Measurements from ENCODE around the gene ACOX3.

ACOX3 gene

DNA sequence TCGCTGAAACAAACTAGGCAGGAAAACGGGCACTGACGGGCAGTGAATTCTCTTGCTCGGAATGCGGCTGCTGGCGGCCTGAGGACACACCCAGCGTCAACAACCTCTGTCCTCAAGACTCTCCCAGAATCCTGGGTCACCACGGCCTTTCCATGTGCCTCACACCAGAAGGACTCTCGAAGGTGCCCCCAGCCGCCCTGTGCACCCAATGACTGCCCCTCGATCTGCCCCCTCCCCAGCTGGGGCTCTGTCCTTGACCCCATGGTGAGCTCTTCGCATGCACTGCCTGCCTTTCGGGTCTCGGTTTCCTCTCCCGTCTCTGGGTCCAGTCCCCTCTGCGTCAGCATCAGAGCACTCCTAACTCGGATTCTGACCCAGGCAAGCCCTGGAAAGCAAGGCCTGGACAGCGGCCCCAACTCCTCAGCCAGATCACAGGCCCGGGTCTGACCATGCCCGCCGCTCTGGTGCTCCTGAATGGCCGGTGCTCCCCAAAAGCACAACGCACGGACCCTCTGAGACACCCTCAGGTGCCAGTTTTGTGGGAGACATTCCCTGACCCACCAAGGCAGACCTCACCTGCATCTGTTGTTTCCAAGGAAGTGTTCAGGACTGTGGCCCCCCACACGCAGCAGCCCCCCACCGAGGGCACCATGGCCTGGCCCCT lies 56.0 kb downstream of the ACOX3 start:
- no peaks in the 10 kb centered on the region for H3K4me1 ChIP-seq
- H3K36me3 ChIP-seq = no peaks in the 10 kb centered on the region
- H3K4me3 ChIP-seq (ENCODE audit: low read depth, low read length) = no peak overlapping the region
- no peak for DNase-seq
- no peaks in the 10 kb centered on the region for H3K27me3 ChIP-seq
- no peaks in the 10 kb centered on the region for H3K9me3 ChIP-seq
- TF ChIP-seq, protein P1, sequence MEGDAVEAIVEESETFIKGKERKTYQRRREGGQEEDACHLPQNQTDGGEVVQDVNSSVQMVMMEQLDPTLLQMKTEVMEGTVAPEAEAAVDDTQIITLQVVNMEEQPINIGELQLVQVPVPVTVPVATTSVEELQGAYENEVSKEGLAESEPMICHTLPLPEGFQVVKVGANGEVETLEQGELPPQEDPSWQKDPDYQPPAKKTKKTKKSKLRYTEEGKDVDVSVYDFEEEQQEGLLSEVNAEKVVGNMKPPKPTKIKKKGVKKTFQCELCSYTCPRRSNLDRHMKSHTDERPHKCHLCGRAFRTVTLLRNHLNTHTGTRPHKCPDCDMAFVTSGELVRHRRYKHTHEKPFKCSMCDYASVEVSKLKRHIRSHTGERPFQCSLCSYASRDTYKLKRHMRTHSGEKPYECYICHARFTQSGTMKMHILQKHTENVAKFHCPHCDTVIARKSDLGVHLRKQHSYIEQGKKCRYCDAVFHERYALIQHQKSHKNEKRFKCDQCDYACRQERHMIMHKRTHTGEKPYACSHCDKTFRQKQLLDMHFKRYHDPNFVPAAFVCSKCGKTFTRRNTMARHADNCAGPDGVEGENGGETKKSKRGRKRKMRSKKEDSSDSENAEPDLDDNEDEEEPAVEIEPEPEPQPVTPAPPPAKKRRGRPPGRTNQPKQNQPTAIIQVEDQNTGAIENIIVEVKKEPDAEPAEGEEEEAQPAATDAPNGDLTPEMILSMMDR (IDR thresholded peaks at IDR 0.05; ENCODE audit: low read depth, low read length) = no peak

DNA sequence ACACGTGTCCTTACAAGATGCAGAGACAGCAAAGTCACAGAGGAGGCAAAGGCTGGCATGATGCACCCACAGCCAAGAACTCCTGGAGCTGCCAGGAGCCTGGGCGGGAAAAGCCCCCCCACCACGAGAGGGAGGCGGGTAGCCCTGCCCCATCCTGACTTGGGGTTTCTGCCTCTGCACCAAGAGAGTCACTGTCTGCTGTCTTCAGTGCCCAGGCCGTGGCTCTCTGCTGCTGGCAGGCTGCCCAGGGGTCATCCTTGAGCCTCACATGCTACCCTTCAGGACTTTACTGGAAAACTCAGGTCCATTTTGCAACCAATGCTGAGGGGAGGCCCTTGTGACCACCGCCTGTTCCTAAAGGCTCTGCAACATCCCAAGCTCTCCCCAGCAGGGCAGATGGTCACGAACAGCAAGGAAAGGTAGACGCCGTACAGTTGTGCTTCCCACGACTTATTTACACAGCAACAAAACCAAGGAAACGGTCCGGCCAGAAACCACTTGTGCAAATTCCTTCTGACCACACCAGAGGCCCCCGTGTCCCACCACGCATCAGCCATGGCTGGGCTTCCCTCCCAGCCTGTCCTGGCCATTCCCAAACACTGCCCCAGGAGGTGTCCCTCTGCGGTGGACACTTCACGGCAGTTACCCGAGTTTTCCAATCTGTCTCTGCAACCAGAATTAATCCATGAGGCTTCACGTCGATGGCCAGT lies 56.9 kb downstream of the ACOX3 start:
- DNase-seq = no peak
- no peak overlapping the region for H3K4me3 ChIP-seq (ENCODE audit: low read depth, low read length)
- no peaks in the 10 kb centered on the region for H3K36me3 ChIP-seq
- H3K27me3 ChIP-seq = no peaks in the 10 kb centered on the region
- no peaks in the 10 kb centered on the region for H3K9me3 ChIP-seq
- no peaks in the 10 kb centered on the region for H3K4me1 ChIP-seq
- TF ChIP-seq, protein P1 (IDR thresholded peaks at IDR 0.05; ENCODE audit: low read depth, low read length) = no peak

DNA sequence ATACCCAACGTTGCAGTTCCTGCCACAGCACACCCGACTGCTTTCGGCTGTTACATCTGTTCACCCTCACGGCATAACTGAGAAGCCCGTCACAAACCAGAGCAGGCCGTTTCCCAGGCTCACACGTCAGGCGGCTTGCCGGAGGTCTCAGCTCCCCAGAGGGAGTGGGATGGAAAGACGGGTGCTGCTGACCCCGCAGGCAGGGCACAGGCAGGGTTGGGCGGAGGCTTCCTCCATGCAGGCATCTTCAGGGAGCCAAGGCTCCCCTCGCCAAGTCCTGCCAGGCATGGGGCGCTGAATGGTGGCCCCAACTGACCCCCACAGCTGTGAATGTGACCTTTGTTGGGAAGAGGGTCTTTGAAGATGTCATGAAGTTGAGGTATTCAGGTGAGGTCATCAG lies 57.5 kb downstream of the ACOX3 start:
- H3K4me3 ChIP-seq (ENCODE audit: low read depth, low read length) = no peak overlapping the region
- no peak for DNase-seq
- no peaks in the 10 kb centered on the region for H3K36me3 ChIP-seq
- H3K27me3 ChIP-seq = no peaks in the 10 kb centered on the region
- no peaks in the 10 kb centered on the region for H3K4me1 ChIP-seq
- H3K9me3 ChIP-seq = no peaks in the 10 kb centered on the region
- TF ChIP-seq, protein P1 (IDR thresholded peaks at IDR 0.05; ENCODE audit: low read depth, low read length) = no peak

DNA sequence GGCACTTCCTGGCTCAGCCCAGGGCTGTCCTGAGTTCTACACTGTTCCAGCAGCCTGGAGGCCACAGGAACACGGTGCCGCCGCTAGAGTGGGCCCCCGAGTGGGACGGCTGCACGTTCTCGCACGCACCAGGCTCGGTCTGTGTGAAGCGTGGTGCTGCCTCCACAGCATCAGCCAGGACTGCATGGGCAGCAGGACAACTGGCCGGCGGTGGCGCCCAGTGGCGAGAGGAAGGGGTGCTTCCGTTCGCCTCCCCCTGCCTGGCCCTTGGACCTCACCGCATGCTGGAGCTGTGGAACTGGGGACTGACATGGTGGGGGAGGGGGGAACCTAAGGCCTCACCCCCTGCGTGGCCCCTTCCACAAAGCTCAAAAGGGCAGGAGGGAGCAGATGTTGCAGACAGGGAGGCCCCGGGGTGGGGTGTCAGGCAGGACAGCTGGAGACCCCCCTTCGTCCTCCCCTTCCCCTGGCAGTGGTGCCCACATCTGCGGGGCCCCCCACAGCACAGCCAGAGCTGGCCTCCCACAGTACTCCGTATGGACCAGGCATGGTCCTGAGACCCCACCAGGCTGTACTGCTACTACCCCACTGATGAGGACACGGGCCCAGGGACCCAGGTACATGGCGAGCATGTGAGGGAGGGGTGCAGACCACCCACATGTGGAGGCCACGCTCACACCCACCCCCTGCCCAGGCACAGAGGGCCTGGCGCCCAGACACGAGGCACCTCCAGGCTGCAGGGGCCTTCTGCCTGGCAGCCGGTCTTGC lies 58.5 kb downstream of the ACOX3 start:
- Histone ChIP-seq H3K27me3 (no peaks in the 10 kb centered on the region), H3K4me1 (no peaks in the 10 kb centered on the region), H3K36me3 (no peaks in the 10 kb centered on the region), H3K4me3 (ENCODE audit: low read depth, low read length) (no peak overlapping the region), H3K9me3 (no peaks in the 10 kb centered on the region)
- TF ChIP-seq, protein P1 (IDR thresholded peaks at IDR 0.05; ENCODE audit: low read depth, low read length) = no peak
- DNase-seq = no peak

DNA sequence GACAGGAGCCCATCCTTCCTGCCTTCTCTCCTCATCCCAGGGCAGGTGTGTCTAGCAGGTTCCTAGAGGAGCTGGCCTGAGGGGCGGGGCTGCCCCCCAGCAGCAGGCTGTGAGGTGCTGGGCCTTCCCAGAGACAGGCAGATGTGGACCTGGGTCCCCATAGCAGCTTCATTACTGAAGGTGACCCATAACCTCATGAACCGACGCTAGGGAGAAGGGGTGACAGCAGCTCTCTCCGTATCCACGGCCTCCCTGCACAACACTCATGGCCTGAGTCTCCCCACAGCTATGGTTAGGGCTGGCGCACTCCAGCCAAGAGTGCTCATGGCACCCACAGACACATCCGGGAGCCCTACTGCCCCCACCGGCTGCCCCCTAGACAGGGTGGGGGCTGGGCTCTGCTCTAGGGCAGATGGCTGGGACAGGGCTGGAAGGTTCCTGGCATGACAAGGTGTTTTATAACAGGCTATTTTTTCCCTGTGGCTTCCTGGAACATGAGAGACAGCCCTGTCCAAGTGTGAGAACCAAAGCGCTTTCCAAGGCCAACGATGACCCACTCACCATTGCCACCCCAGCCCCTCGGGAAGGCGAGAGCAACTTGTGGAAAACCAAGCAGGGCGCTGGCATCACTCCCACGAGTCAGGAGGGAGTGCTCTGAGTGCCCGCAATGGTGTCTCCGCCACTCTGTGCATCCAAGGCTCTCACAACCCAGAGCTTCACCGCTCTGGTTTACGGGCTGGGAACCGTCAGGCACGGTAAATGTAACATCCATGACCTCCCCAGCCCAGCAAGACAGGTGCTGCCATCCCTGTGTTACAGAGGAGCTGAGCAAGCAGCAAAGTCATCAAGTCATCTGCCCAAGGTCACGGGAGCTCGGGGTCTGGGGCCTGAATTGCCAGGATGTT lies 59.8 kb downstream of the ACOX3 start:
- no peaks in the 10 kb centered on the region for H3K36me3 ChIP-seq
- H3K4me1 ChIP-seq = no peaks in the 10 kb centered on the region; the same call in 1 of the 2 replicates
- TF ChIP-seq, protein P1 (IDR thresholded peaks at IDR 0.05; ENCODE audit: low read depth, low read length) = no peak
- H3K27me3 ChIP-seq = no peaks in the 10 kb centered on the region
- H3K9me3 ChIP-seq = no peaks in the 10 kb centered on the region
- H3K4me3 ChIP-seq (ENCODE audit: low read depth, low read length) = no peak overlapping the region
- DNase-seq = no peak

Data from BE2C (cell line).